Breast epithelium (tissue), 4 donors: Measurements from ENCODE around the gene CLEC2B. TPM values are rescaled to one million over a fixed set of nuclear protein-coding genes. Genes with fewer than 3 reads are reported as not detected.

ENCODE experiments used
- DNase-seq, 2 donors: peaks; one replicate each; pipeline ENCODE4 v3.0.0-alpha.2; 2019; ENCODE audit warnings: low spot score in 2 of 2
- H3K27ac ChIP-seq, 2 donors: fragments of 200-600 bp; sonication (generic) in 1 of 2; one replicate each; pipeline ENCODE4 v1.5.1; 2016 to 2019; ENCODE audit warnings: mild to moderate bottlenecking in 1 of 2
- H3K27me3 ChIP-seq, 2 donors: fragments of 200-600 bp; sonication (generic) in 1 of 2; one replicate each; pipeline versions ENCODE4 v1.5.1 to v1.6.0; 2017 to 2019; ENCODE audit warnings: control low read depth in 1 of 2, mild to moderate bottlenecking in 1 of 2
- H3K36me3 ChIP-seq: fragments of 200-600 bp; one replicate; pipeline ENCODE4 v1.5.1; 2019
- H3K4me1 ChIP-seq, 2 donors: fragments of 200-600 bp; sonication (generic); one replicate each; pipeline ENCODE4 v1.5.1; 2016 to 2019; ENCODE audit warnings: control low read depth in 1 of 2
- H3K4me3 ChIP-seq, 3 donors: fragments of 200-600 bp; sonication (generic); 1 replicate in 2 of 3; 2 replicates in 1 of 3; pipeline ENCODE4 v1.5.1; 2016 to 2019; ENCODE audit warnings: mild to moderate bottlenecking in 3 of 3, moderate library complexity in 2 of 3
- H3K9me3 ChIP-seq, 2 donors: fragments of 200-600 bp; sonication (generic) in 1 of 2; one replicate each; pipeline ENCODE4 v1.5.1; 2016 to 2019; ENCODE audit warnings: control low read depth in 1 of 2
- CTCF ChIP-seq, 3 donors: fragments of 450-650 bp; IDR thresholded peaks; one replicate each; pipeline ENCODE4 v1.5.1; 2016 to 2017; ENCODE audit warnings: antibody characterized with exemption in 3 of 3, mild to moderate bottlenecking in 3 of 3, moderate library complexity in 3 of 3
- POLR2A ChIP-seq: fragments of 450-650 bp; IDR thresholded peaks from one replicate; pipeline ENCODE4 v1.6.1; 2016; ENCODE audit warnings: antibody characterized with exemption, mild to moderate bottlenecking, moderate library complexity
- POLR2AphosphoS5 ChIP-seq, 3 donors: sonication (generic); formaldehyde crosslinking; IDR thresholded peaks; one replicate each; pipeline ENCODE4 v1.6.1; 2017; ENCODE audit warnings: antibody characterized with exemption in 3 of 3
- intact Hi-C: fragments of 100-400 bp; cut with DNase I; formaldehyde crosslinking; loops from one replicate; pipeline ENCODE4 v1.15.1; 2023; ENCODE audit warnings: low total_unique reads
- total RNA-seq, 3 donors: library from RNA; depleted of rRNA; stranded (reverse); fragments of >200 nt; gene quantifications; one replicate each; pipeline ENCODE4 v1.1.0, GENCODE V29; 2016

CLEC2B gene
- total RNA-seq, 3 donors from 2014 or later = 18.4 to 36.1 (median 29.3) TPM

- Histone ChIP-seq H3K4me1 (no peaks in the 10 kb centered on the region), H3K36me3 (no peaks in the 10 kb centered on the region), H3K27me3 (no peaks in the 10 kb centered on the region), H3K9me3 (no peaks in the 10 kb centered on the region), H3K4me3 (no peak overlapping the region), H3K27ac (no peak overlapping the region)
- DNase-seq = no peak
- no peak for TF ChIP-seq POLR2AphosphoS5 (IDR thresholded peaks at IDR 0.05)
- TF ChIP-seq CTCF (IDR thresholded peaks at IDR 0.05) = no peak
- TF ChIP-seq POLR2A = no peak
- intact Hi-C loops = loop anchor here (10.0 kb wide), 1 partner anchor 114 kb away; no protein-coding TSS in a partner anchor
Measured at GRCh38 chr12:9810671-9811070, 58.5 kb downstream of the CLEC2B start.

DNA sequence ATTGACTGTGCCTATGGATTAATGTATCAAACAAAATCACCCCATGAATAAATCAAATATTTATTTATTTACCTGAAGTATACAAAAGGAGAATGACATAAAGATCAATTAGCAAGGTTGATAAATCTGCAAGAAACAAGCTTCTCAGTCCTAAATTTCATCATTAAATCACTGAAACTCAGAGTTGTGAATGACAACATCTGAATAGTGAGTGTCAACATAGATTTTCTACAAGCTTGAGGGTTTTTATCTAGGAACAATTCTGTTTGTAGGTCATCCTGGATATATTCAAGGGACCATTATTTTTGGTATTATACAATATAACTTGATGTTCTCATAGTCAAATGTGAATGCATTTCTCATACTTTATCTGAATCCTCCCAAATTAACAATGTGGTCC is 59.3 kb downstream of the CLEC2B start:
- no peak overlapping the region for H3K4me3 ChIP-seq
- no peak for DNase-seq
- no peak overlapping the region for H3K27ac ChIP-seq
- intact Hi-C loops = loop anchor here (10.0 kb wide), 1 partner anchor 115 kb away; no protein-coding TSS in a partner anchor
- no peaks in the 10 kb centered on the region for H3K9me3 ChIP-seq
- no peaks in the 10 kb centered on the region for H3K36me3 ChIP-seq
- TF ChIP-seq POLR2AphosphoS5 (IDR thresholded peaks at IDR 0.05) = no peak
- TF ChIP-seq CTCF (IDR thresholded peaks at IDR 0.05) = no peak
- TF ChIP-seq POLR2A = no peak
- no peaks in the 10 kb centered on the region for H3K27me3 ChIP-seq
- no peaks in the 10 kb centered on the region for H3K4me1 ChIP-seq

DNA sequence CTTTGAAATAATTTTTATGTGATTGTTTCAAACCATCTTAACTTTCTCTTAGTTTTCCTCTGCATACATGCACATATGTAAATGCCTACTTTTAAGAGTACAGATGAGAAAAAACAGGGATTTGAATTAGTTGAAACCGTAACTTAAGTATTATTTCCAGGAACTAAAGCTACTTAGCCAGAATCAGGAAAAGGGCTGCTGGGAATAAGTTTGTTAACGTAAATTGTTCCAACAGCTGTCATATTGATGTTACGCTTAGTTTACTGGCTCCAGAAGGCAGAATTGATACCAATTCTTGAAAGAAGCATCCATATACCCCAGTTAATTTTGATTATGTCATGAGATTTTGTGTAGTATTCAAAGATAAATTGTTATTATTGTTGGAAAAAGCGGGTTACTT is 59.8 kb downstream of the CLEC2B start:
- Histone ChIP-seq H3K9me3 (no peaks in the 10 kb centered on the region), H3K36me3 (no peaks in the 10 kb centered on the region), H3K4me3 (no peak overlapping the region), H3K27me3 (no peaks in the 10 kb centered on the region), H3K27ac (no peak overlapping the region), H3K4me1 (no peaks in the 10 kb centered on the region)
- intact Hi-C loops = no loop called here
- no peak for TF ChIP-seq POLR2AphosphoS5 (IDR thresholded peaks at IDR 0.05)
- no peak for TF ChIP-seq CTCF (IDR thresholded peaks at IDR 0.05)
- TF ChIP-seq POLR2A = no peak
- no peak for DNase-seq

DNA sequence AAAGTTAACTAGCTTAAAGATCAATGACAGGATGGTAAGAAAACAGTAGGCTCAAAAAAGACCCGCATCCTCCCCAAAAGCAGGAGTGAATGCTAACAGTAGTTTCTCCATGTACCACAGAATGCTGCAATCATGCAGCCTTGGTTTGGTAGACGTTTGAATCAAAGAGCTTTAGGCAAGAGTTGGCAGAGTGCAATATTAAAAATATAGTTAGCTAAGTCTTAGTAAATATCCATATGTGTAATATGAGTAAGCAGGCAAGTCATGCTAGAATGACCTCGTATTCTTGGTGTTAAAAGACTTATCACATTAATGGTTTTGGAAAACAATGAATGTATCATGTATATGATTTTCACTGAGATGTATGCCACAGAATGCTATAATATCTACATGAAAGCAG is 60.6 kb downstream of the CLEC2B start:
- Histone ChIP-seq H3K27ac (no peak overlapping the region), H3K4me1 (no peaks in the 10 kb centered on the region), H3K36me3 (no peaks in the 10 kb centered on the region), H3K27me3 (no peaks in the 10 kb centered on the region), H3K4me3 (no peak overlapping the region), H3K9me3 (no peaks in the 10 kb centered on the region)
- DNase-seq = no peak
- TF ChIP-seq POLR2AphosphoS5 (IDR thresholded peaks at IDR 0.05) (no peak), CTCF (IDR thresholded peaks at IDR 0.05) (no peak)
- intact Hi-C loops = no loop called here

GRCh38 chr12:9806714-9807113 is 62.4 kb downstream of the CLEC2B start:
- intact Hi-C loops = no loop called here
- H3K4me1 ChIP-seq = no peaks in the 10 kb centered on the region
- no peak overlapping the region for H3K27ac ChIP-seq
- H3K9me3 ChIP-seq = no peaks in the 10 kb centered on the region
- no peak for TF ChIP-seq CTCF (IDR thresholded peaks at IDR 0.05)
- no peak for TF ChIP-seq POLR2AphosphoS5 (IDR thresholded peaks at IDR 0.05)
- H3K4me3 ChIP-seq = no peak overlapping the region
- no peaks in the 10 kb centered on the region for H3K36me3 ChIP-seq
- DNase-seq = no peak
- H3K27me3 ChIP-seq = no peaks in the 10 kb centered on the region
